Measurements from ENCODE around the gene ST8SIA5.

- TF ChIP-seq EZH2 (IDR thresholded peaks at IDR 0.05; ENCODE audit: insufficient read depth, poor library complexity, severe bottlenecking), result no peak
- TF ChIP-seq EZH2phosphoT487 (IDR thresholded peaks at IDR 0.05; ENCODE audit: insufficient read depth, low read depth), result no peak
These were observed 36.8 kb downstream of the ST8SIA5 start for GRCh38 chr18:46720092-46720491.

Data from GM23248 (cell line).